Measurements from ENCODE around the gene TMEM89. TPM values are rescaled to one million over a fixed set of nuclear protein-coding genes. Genes with fewer than 3 reads are reported as not detected.

Gene TMEM89
- total and polyA plus RNA-seq, 12 donors: not detected

GRCh38 chr3:48656841-48657281 lies 35.3 kb upstream of the TMEM89 start:
- ATAC-seq (peak in 1 of 8 donors; percentile 5), DNase-seq (no peak)
- intact Hi-C loops (cut with DNase I): no loop called here
- H3K4me3 ChIP-seq: peak overlapping the region; percentile 43 to 76 (median 64)
- 42% methylated on average over 44 to 45 of the region's 45 CpGs for WGBS, 2 donors
- H3K36me3 ChIP-seq: no peaks in the 10 kb centered on the region
- H3K27me3 ChIP-seq: peaks cover 0 to 19% (median 5%) of the 10 kb centered on the region in 7 donors
- H3K9me3 ChIP-seq: no peaks in the 10 kb centered on the region
- peak overlapping the region in 9 of 10 donors; percentile 36 to 74 (median 65) for H3K27ac ChIP-seq
- H3K4me1 ChIP-seq: peaks cover 4 to 29% (median 14%) of the 10 kb centered on the region in 9 donors
- TF ChIP-seq CTCF (IDR thresholded peaks at IDR 0.05): no peak

GRCh38 chr3:48656061-48656840 lies 34.7 kb upstream of the TMEM89 start:
- DNase-seq (peak; percentile 78 to 85), ATAC-seq (peak; percentile 87 to 93 (median 91))
- WGBS, 2 donors: 1 to 2% methylated on average over 83 to 94 of the region's 94 CpGs
- Histone ChIP-seq H3K27me3 (peaks cover 0 to 13% (median 4%) of the 10 kb centered on the region in 7 donors), H3K27ac (peak overlapping the region in 9 of 10 donors; percentile 36 to 74 (median 65)), H3K4me3 (peak overlapping the region; percentile 43 to 76 (median 64)), H3K36me3 (no peaks in the 10 kb centered on the region), H3K9me3 (no peaks in the 10 kb centered on the region), H3K4me1 (peaks cover under 1 to 23% (median 13%) of the 10 kb centered on the region in 9 donors)
- intact Hi-C loops (cut with DNase I): no loop called here
- peak; percentile 24 to 78 (median 65) for TF ChIP-seq CTCF (IDR thresholded peaks at IDR 0.05)

GRCh38 chr3:48655606-48656005 lies 34.0 kb upstream of the TMEM89 start:
- ATAC-seq (peak in 2 of 8 donors; percentile 2 to 3), DNase-seq (no peak)
- Histone ChIP-seq H3K36me3 (no peaks in the 10 kb centered on the region), H3K4me1 (peaks cover 0 to 19% (median 13%) of the 10 kb centered on the region in 9 donors), H3K4me3 (peak overlapping the region; percentile 43 to 76 (median 64)), H3K27ac (peak overlapping the region in 2 of 10 donors; percentile 65 to 74), H3K9me3 (no peaks in the 10 kb centered on the region), H3K27me3 (peaks cover 0 to 6% (median 0%) of the 10 kb centered on the region in 7 donors)
- 18 to 21% methylated on average over 29 to 30 of the region's 30 CpGs for WGBS, 2 donors
- intact Hi-C loops (cut with DNase I): no loop called here
- TF ChIP-seq CTCF (IDR thresholded peaks at IDR 0.05): no peak

- Histone ChIP-seq H3K4me3 (no peak overlapping the region), H3K27ac (no peak overlapping the region)
- no peak for ATAC-seq
Observed at GRCh38 chr3:48655063-48655462, 33.5 kb upstream of the TMEM89 start.

More at GRCh38 chr3:48655063-48655462, 33.5 kb upstream of the TMEM89 start:
- no peaks in the 10 kb centered on the region for H3K36me3 ChIP-seq
- no peak for TF ChIP-seq CTCF (IDR thresholded peaks at IDR 0.05)
- no peaks in the 10 kb centered on the region for H3K9me3 ChIP-seq
- intact Hi-C loops (cut with DNase I): no loop called here
- peaks cover 0 to 3% (median 0%) of the 10 kb centered on the region in 7 donors for H3K27me3 ChIP-seq
- DNase-seq: no peak
- H3K4me1 ChIP-seq: peaks cover 0 to 19% (median 13%) of the 10 kb centered on the region in 9 donors
- WGBS, 2 donors: 91 to 96% methylated on average over 12 of the region's 12 CpGs

All from heart right ventricle (tissue), 16 donors.